Adrenal gland (tissue), 5 donors: Measurements from ENCODE around the gene ADGB.
"Not testable (repeated sequence)": the region's sequence is repeated elsewhere in the genome, so short reads cannot be mapped to it uniquely, and the experiment has no call there.

Experiments
- POLR2A ChIP-seq, 2 donors: fragments of 450-650 bp; IDR thresholded peaks; one replicate each; pipeline ENCODE4 v1.6.1; 2017; ENCODE audit warnings: antibody characterized with exemption in 2 of 2, mild to moderate bottlenecking in 2 of 2, moderate library complexity in 1 of 2
- TF ChIP-seq, protein P1 (sequence below), 6 experiments: fragments of 450-650 bp in 4 of 6; fragments of 200-600 bp in 2 of 6; sonication (generic) in 1 of 6; IDR thresholded peaks; 1 replicate in 5 of 6; 2 replicates in 1 of 6; pipeline versions ENCODE4 v1.5.1 to v1.8.0; 2016 to 2021; ENCODE audit warnings: antibody characterized with exemption in 6 of 6, mild to moderate bottlenecking in 2 of 6, moderate library complexity in 1 of 6
- donor health status: DM: no; HTN: no; CAD: no.

- TF ChIP-seq, protein P1, sequence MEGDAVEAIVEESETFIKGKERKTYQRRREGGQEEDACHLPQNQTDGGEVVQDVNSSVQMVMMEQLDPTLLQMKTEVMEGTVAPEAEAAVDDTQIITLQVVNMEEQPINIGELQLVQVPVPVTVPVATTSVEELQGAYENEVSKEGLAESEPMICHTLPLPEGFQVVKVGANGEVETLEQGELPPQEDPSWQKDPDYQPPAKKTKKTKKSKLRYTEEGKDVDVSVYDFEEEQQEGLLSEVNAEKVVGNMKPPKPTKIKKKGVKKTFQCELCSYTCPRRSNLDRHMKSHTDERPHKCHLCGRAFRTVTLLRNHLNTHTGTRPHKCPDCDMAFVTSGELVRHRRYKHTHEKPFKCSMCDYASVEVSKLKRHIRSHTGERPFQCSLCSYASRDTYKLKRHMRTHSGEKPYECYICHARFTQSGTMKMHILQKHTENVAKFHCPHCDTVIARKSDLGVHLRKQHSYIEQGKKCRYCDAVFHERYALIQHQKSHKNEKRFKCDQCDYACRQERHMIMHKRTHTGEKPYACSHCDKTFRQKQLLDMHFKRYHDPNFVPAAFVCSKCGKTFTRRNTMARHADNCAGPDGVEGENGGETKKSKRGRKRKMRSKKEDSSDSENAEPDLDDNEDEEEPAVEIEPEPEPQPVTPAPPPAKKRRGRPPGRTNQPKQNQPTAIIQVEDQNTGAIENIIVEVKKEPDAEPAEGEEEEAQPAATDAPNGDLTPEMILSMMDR (IDR thresholded peaks at IDR 0.05), result not testable (repeated sequence)
- not testable (repeated sequence) for TF ChIP-seq POLR2A (IDR thresholded peaks at IDR 0.05)
These were observed 30.2 kb upstream of the ADGB start for GRCh38 chr6:146568619-146569018.
